CD4-positive, alpha-beta T cell treated with Interleukin-2 at 100 ng/mL for 4 hours (primary cell): ENCODE results near the gene SOCS3.

Experiments
- DNase-seq: peaks from one replicate; pipeline ENCODE4 v3.0.0-alpha.2; 2020; ENCODE audit warnings: low spot score

SOCS3 gene

GRCh38 chr17:78359997-78360370 lies at the start of gene SOCS3:
SOCS3 (minus strand) TSS chr17:78360077; CDS start chr17:78359095, 982 bp downstream.
- DNase-seq: peak; percentile 98

GRCh38 chr17:78409191-78409928 lies 49.5 kb upstream of the SOCS3 start:
- no peak for DNase-seq

- no peak for DNase-seq
These were observed 48.7 kb upstream of the SOCS3 start for GRCh38 chr17:78408476-78409050.

GRCh38 chr17:78407387-78408000 lies 47.6 kb upstream of the SOCS3 start:
- no peak for DNase-seq

GRCh38 chr17:78406920-78407319 lies 47.0 kb upstream of the SOCS3 start:
- no peak for DNase-seq

- DNase-seq: no peak
These were observed 46.5 kb upstream of the SOCS3 start for GRCh38 chr17:78406396-78406795.

GRCh38 chr17:78403822-78404221 lies 43.9 kb upstream of the SOCS3 start:
- DNase-seq: no peak

- DNase-seq: no peak
These were observed 42.0 kb upstream of the SOCS3 start for GRCh38 chr17:78401891-78402290.

- no peak for DNase-seq
These were observed 41.4 kb upstream of the SOCS3 start for GRCh38 chr17:78401246-78401645.

GRCh38 chr17:78400581-78401240 lies 40.8 kb upstream of the SOCS3 start:
- DNase-seq: no peak

- no peak for DNase-seq
These were observed 39.8 kb upstream of the SOCS3 start for GRCh38 chr17:78399693-78400144.

- no peak for DNase-seq
These were observed 39.3 kb upstream of the SOCS3 start for GRCh38 chr17:78399028-78399692.

GRCh38 chr17:78398390-78398789 lies 38.5 kb upstream of the SOCS3 start:
- DNase-seq: no peak

- no peak for DNase-seq
These were observed 37.8 kb upstream of the SOCS3 start for GRCh38 chr17:78397681-78398101.

- no peak for DNase-seq
These were observed 36.8 kb upstream of the SOCS3 start for GRCh38 chr17:78396441-78397337.

GRCh38 chr17:78395155-78395554 lies 35.3 kb upstream of the SOCS3 start:
- DNase-seq: no peak

- no peak for DNase-seq
These were observed 34.3 kb upstream of the SOCS3 start for GRCh38 chr17:78394209-78394608.

- DNase-seq: no peak
These were observed 33.7 kb upstream of the SOCS3 start for GRCh38 chr17:78393575-78393974.

GRCh38 chr17:78392295-78392694 lies 32.4 kb upstream of the SOCS3 start:
- DNase-seq: no peak

- no peak for DNase-seq
These were observed 32.0 kb upstream of the SOCS3 start for GRCh38 chr17:78391843-78392242.

GRCh38 chr17:78391051-78391431 lies 31.2 kb upstream of the SOCS3 start:
- DNase-seq: no peak
